Measurements from ENCODE around the gene MYLK.

The MYLK gene

GRCh38 chr3:123791417-123791816, 92.7 kb downstream of the MYLK start:
- no peak for DNase-seq (ENCODE audit: low read depth)
- no peak overlapping the region for H3K4me3 ChIP-seq (ENCODE audit: low read depth, low read length)
- no peak for TF ChIP-seq CTCF (IDR thresholded peaks at IDR 0.05; ENCODE audit: control insufficient read depth, extremely low read depth, insufficient read depth)

- no peak for TF ChIP-seq CTCF (IDR thresholded peaks at IDR 0.05; ENCODE audit: control insufficient read depth, extremely low read depth, insufficient read depth)
- no peak overlapping the region for H3K4me3 ChIP-seq (ENCODE audit: low read depth, low read length)
- DNase-seq (ENCODE audit: low read depth), result no peak
Observed at GRCh38 chr3:123791073-123791370, 93.1 kb downstream of the MYLK start.

GRCh38 chr3:123790254-123791072, 93.7 kb downstream of the MYLK start:
- no peak for TF ChIP-seq CTCF (IDR thresholded peaks at IDR 0.05; ENCODE audit: control insufficient read depth, extremely low read depth, insufficient read depth)
- H3K4me3 ChIP-seq (ENCODE audit: low read depth, low read length), result no peak overlapping the region
- DNase-seq (ENCODE audit: low read depth), result no peak

DNA sequence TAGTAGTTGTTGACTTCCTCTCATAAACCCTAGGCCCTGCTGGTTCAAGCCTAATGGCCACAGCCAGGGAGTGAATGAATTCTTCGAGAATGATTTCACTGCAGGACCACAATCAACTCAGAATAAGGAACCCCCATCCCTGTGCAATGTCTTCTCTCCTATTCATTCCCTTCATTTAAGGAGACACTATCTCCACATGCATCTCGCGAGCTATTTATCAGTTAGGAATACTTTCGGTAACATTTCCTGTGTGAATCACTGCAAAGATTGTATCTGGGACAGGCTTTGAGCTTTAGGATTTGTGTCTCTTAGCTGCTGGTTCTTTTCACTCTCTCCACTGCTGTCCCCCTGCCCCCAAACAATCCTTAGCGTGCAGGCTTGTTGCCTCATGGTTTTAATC, 94.4 kb downstream of the MYLK start:
- DNase-seq (ENCODE audit: low read depth), result no peak

GRCh38 chr3:123789160-123789559, 95.0 kb downstream of the MYLK start:
- TF ChIP-seq CTCF (IDR thresholded peaks at IDR 0.05; ENCODE audit: control insufficient read depth, extremely low read depth, insufficient read depth), result no peak

More for the DNA sequence above, 94.4 kb downstream of the MYLK start:
- H3K4me3 ChIP-seq (ENCODE audit: low read depth, low read length), result no peak overlapping the region
- TF ChIP-seq CTCF (IDR thresholded peaks at IDR 0.05; ENCODE audit: control insufficient read depth, extremely low read depth, insufficient read depth), result no peak

DNA sequence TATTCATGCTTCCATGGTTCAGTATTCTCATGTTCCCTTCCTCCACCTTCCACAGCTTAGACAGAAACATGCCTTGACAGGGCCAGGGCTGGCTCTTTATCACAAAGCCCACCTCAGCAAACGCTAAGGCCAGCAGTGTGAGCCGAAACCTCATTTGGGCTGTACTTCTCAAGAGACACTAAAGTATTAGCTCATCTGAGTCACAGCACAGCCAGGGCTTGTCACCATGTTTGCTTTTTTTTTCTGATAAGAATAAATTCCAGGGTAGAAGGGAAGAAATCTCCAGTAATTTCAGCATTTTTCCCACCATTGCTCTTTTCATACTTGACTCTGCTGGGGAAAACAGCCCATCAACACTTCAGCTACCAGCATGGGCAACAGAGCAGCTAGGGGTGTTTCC, 95.4 kb downstream of the MYLK start:
- H3K4me3 ChIP-seq (ENCODE audit: low read depth, low read length), result no peak overlapping the region
- TF ChIP-seq CTCF (IDR thresholded peaks at IDR 0.05; ENCODE audit: control insufficient read depth, extremely low read depth, insufficient read depth), result no peak
- no peak for DNase-seq (ENCODE audit: low read depth)

More at GRCh38 chr3:123789160-123789559, 95.0 kb downstream of the MYLK start:
- H3K4me3 ChIP-seq (ENCODE audit: low read depth, low read length), result no peak overlapping the region
- no peak for DNase-seq (ENCODE audit: low read depth)

GRCh38 chr3:123787133-123787532, 97.0 kb downstream of the MYLK start:
- H3K4me3 ChIP-seq (ENCODE audit: low read depth, low read length), result no peak overlapping the region
- no peak for TF ChIP-seq CTCF (IDR thresholded peaks at IDR 0.05; ENCODE audit: control insufficient read depth, extremely low read depth, insufficient read depth)
- DNase-seq (ENCODE audit: low read depth), result no peak
